Fibroblast of skin of right quadriceps (primary cell): Measurements from ENCODE around the gene SYT6.

ENCODE experiments used
- DNase-seq: peaks from one replicate; pipeline ENCODE4 v3.0.0-alpha.2; 2013

SYT6 gene

GRCh38 chr1:114153261-114154145 lies at the start of gene SYT6:
Gene SYT6, minus strand, starts transcription at chr1:114153869. Its CDS starts 97 bp downstream, at chr1:114153772.
- no peak for DNase-seq

- DNase-seq, result no peak
These were observed 47.8 kb upstream of the SYT6 start for GRCh38 chr1:114201486-114201885.

- no peak for DNase-seq
These were observed 45.4 kb upstream of the SYT6 start for GRCh38 chr1:114199017-114199594.

- no peak for DNase-seq
These were observed 43.6 kb upstream of the SYT6 start for GRCh38 chr1:114196992-114197907.

GRCh38 chr1:114195819-114196218 lies 42.1 kb upstream of the SYT6 start:
- no peak for DNase-seq

- DNase-seq, result no peak
These were observed 38.7 kb upstream of the SYT6 start for GRCh38 chr1:114192328-114192727.

GRCh38 chr1:114189398-114189797 lies 35.7 kb upstream of the SYT6 start:
- DNase-seq, result no peak

GRCh38 chr1:114181356-114181755 lies 27.7 kb upstream of the SYT6 start:
- DNase-seq, result no peak

GRCh38 chr1:114180742-114181141 lies 27.1 kb upstream of the SYT6 start:
- DNase-seq, result no peak

- DNase-seq, result no peak
These were observed 25.3 kb upstream of the SYT6 start for GRCh38 chr1:114178936-114179335.

GRCh38 chr1:114177282-114177681 lies 23.6 kb upstream of the SYT6 start:
- DNase-seq, result no peak

- no peak for DNase-seq
These were observed 22.7 kb upstream of the SYT6 start for GRCh38 chr1:114176366-114176765.

- no peak for DNase-seq
These were observed 20.0 kb upstream of the SYT6 start for GRCh38 chr1:114173680-114174079.

- no peak for DNase-seq
These were observed 15.8 kb upstream of the SYT6 start for GRCh38 chr1:114169509-114169908.

GRCh38 chr1:114167226-114167625 lies 13.6 kb upstream of the SYT6 start:
- DNase-seq, result no peak

GRCh38 chr1:114164840-114165543 lies 11.3 kb upstream of the SYT6 start:
- no peak for DNase-seq

GRCh38 chr1:114159941-114160340 lies 6.3 kb upstream of the SYT6 start:
- DNase-seq, result no peak

- DNase-seq, result no peak
These were observed 3.6 kb upstream of the SYT6 start for GRCh38 chr1:114157275-114157660.

GRCh38 chr1:114156538-114157274 lies 3.0 kb upstream of the SYT6 start:
- DNase-seq, result no peak

GRCh38 chr1:114155706-114156105 lies 2.0 kb upstream of the SYT6 start:
- DNase-seq, result no peak

GRCh38 chr1:114154963-114155322 lies 1.3 kb upstream of the SYT6 start:
- DNase-seq, result peak; percentile 31
